Activated CD4-positive, CD25-positive, alpha-beta regulatory T cell treated with anti-CD3 and anti-CD28 coated beads, Interleukin-2, amount 50 U/mL, for 24 hours (primary cell): Measurements from ENCODE around the gene NAT10.
A peak's percentile ranks its signal among the peaks of the same experiment; 100 is the strongest.

Experiments
- ATAC-seq, 2 donors: fragments of 150-1000 bp; cut with Tn5 transposase; one replicate each; pipeline ENCODE4 v1.10.0; 2021; ENCODE audit warnings: mild to moderate bottlenecking in 1 of 2, moderate library complexity in 1 of 2

The NAT10 gene

DNA sequence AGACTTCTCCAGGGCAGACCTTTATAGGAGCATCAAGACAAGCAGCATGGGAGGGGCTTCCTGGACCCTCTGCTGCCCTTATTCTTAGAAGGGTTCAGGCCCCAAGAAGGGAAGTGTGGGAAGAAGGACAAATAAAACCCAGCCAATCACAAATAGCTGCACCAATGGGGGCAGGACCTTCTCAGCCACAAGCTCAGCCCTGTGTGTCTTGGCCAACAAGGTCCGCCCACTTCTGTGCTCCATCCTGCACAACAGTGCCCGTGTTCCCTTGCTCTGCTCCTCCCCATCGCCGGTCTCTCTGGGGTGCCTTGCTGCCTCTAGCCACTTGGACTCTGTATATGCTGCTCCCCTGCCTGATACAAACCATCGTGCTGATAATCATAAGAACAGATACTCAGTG is 86.1 kb downstream of the NAT10 start:
- no peak for ATAC-seq

DNA sequence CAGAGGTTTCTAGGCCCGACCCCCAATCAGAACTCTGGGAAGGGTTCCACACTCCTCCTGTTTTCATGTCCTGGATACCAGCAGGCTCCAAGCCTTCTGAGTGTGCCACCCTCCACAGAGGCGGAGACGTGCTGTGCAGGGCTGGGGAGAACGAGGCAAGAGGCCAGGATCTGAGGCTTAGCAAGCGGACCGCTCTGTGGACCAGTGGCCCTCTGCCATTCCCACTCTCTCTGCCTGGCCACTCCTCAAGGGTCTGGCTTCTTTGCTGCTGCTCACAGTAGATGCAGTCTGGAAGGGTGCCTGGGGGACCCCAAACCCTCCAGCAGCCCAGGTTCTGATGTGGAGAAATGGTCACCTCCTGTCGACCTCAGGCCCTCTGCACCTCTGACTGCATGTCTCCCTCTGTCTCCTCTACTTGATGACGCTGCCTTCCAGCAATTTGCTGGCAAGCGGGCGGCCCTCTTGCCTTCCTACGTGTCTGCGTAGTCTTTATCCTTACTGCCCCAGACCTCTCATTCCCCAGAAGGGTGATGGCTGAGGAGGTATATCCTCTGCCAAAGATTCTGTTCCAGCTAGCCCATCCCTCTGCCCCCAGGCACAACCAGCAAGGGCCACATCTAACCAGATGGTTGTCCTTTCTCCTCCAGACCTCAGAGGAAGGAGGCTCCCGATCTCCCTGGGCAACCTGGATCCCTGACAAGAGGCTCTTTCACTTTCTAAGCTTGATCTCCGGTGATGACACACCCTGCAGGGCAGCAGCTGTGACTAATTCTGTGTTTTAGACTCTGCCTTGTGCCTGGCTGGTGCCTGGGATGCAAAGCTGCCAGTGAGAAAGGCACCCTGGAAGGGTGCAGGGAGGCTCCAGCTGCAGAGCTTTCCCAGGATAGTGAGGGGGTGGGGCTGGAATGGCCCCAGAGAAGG is 87.3 kb downstream of the NAT10 start:
- peak; percentile 54 to 57 for ATAC-seq

DNA sequence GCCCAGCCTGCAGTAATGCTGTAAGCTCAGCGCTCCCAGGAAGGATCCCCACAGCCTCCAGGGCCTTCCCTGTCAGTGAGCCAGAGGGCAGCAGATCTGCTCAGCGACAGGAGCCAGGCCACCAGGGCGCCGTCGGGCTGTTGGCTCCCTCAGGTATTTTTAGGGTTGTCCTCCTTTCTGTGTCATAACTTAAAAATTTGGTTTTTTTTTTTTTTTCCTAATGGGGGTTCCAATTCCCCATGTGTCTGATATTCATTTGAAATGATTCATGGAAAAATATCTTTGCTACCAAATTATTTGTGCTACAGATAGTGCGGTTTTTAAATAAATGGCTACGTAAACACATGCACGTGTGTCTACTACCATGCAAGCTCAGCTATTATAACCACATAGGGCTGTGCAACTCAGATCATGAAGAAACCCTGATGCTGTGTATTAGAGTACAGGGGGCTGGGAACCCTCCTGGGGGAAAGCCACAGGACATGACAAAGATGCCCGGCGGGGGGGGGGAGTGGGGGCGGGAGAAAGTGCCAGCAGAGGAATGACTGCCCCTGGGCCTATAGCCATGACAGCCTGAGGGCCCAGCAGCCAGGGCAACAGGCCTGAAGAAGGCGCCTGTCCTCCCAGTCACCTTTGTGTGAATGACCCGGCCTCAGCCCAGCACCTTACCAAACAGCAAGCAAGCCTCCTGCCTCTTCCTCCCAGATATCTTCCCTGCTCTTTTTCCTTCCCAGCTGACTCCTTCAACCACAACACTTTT is 89.3 kb downstream of the NAT10 start:
- ATAC-seq, result no peak
